ENCODE results near the gene ZG16. TPM values are rescaled to one million over a fixed set of nuclear protein-coding genes. Genes with fewer than 3 reads are reported as not detected.

The ZG16 gene
- total and polyA plus RNA-seq, 2 experiments from 2014 or later, result not detected

DNA sequence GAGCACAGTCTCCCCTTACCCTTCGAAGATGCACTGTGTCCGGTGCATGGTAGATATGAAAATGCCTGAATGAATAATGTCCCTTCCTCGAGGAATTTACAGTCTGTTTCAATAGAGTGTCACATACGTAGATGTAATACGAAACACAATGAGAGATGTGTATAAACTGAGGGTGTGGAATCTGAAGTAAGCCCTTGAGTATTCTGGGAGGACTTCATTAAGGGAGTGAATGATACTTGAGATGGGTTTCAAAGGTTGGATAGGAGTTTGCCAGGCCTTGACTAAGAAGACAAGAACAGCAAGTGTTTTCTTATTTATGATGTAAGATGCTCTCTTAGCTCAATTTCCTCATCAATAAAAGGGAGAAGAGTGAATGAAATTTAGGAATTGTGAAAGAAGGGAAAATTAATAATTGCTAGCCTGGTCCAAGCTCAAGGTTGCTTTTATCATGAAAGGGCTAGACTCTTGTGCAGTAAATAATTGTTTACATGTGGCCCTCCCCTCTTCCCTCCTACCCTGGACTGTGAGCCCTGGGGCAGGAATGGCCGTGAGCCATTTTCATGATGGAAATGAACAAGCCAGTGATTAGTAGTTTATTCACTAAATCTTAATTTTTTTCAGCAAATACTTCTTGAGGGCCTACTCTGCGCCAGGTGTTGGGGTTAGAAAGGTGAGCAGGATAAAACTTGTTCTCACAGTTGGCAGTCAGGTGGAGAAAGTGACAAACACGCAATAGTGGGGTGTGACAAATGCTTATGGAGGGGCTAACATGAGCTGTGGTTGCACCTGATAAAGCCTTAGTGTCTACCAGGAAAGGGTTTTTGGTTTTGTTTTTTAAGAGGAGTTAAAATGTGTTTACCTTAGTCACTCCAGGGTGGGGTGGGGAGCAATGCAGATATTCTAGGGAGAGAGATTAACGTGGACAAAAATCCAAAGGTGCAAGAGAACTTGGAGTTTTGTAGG is 14.1 kb downstream of the ZG16 start:
- peaks cover 59% of the 10 kb centered on the region for H3K79me2 ChIP-seq (replicated peaks; ENCODE audit: insufficient read depth)
- H3K27me3 Mint-ChIP-seq (ENCODE audit: insufficient read depth, low read depth, poor library complexity), result peaks cover 15% of the 10 kb centered on the region

More for the DNA sequence above, 14.1 kb downstream of the ZG16 start:
- peak overlapping the region; percentile 95 for H3K4me3 ChIP-seq
- Mint-ChIP-seq H3K4me1 (peaks cover 14% of the 10 kb centered on the region), H3K9me3 (no peaks in the 10 kb centered on the region), H3K27ac (peak overlapping the region; percentile 29), H3K4me3 (peak overlapping the region; percentile 99), H3K36me3 (ENCODE audit: low read depth) (peaks cover 33% of the 10 kb centered on the region)
- H3K27me3 ChIP-seq (ENCODE audit: insufficient read depth), result no peaks in the 10 kb centered on the region
- H2AFZ ChIP-seq, result no peak overlapping the region
- peaks cover 18% of the 10 kb centered on the region; the same call in 1 of the 2 replicates for H3F3A ChIP-seq (replicated peaks; ENCODE audit: low read depth)
- TF ChIP-seq, protein P1, sequence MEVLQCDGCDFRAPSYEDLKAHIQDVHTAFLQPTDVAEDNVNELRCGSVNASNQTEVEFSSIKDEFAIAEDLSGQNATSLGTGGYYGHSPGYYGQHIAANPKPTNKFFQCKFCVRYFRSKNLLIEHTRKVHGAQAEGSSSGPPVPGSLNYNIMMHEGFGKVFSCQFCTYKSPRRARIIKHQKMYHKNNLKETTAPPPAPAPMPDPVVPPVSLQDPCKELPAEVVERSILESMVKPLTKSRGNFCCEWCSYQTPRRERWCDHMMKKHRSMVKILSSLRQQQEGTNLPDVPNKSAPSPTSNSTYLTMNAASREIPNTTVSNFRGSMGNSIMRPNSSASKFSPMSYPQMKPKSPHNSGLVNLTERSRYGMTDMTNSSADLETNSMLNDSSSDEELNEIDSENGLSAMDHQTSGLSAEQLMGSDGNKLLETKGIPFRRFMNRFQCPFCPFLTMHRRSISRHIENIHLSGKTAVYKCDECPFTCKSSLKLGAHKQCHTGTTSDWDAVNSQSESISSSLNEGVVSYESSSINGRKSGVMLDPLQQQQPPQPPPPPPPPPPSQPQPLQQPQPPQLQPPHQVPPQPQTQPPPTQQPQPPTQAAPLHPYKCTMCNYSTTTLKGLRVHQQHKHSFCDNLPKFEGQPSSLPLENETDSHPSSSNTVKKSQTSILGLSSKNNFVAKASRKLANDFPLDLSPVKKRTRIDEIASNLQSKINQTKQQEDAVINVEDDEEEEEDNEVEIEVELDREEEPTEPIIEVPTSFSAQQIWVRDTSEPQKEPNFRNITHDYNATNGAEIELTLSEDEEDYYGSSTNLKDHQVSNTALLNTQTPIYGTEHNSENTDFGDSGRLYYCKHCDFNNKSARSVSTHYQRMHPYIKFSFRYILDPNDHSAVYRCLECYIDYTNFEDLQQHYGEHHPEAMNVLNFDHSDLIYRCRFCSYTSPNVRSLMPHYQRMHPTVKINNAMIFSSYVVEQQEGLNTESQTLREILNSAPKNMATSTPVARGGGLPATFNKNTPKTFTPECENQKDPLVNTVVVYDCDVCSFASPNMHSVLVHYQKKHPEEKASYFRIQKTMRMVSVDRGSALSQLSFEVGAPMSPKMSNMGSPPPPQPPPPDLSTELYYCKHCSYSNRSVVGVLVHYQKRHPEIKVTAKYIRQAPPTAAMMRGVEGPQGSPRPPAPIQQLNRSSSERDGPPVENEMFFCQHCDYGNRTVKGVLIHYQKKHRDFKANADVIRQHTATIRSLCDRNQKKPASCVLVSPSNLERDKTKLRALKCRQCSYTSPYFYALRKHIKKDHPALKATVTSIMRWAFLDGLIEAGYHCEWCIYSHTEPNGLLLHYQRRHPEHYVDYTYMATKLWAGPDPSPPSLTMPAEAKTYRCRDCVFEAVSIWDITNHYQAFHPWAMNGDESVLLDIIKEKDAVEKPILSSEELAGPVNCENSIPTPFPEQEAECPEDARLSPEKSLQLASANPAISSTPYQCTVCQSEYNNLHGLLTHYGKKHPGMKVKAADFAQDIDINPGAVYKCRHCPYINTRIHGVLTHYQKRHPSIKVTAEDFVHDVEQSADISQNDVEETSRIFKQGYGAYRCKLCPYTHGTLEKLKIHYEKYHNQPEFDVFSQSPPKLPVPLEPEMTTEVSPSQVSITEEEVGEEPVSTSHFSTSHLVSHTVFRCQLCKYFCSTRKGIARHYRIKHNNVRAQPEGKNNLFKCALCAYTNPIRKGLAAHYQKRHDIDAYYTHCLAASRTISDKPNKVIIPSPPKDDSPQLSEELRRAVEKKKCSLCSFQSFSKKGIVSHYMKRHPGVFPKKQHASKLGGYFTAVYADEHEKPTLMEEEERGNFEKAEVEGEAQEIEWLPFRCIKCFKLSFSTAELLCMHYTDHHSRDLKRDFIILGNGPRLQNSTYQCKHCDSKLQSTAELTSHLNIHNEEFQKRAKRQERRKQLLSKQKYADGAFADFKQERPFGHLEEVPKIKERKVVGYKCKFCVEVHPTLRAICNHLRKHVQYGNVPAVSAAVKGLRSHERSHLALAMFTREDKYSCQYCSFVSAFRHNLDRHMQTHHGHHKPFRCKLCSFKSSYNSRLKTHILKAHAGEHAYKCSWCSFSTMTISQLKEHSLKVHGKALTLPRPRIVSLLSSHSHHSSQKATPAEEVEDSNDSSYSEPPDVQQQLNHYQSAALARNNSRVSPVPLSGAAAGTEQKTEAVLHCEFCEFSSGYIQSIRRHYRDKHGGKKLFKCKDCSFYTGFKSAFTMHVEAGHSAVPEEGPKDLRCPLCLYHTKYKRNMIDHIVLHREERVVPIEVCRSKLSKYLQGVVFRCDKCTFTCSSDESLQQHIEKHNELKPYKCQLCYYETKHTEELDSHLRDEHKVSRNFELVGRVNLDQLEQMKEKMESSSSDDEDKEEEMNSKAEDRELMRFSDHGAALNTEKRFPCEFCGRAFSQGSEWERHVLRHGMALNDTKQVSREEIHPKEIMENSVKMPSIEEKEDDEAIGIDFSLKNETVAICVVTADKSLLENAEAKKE (CRISPR knock-in tag; IDR thresholded peaks at IDR 0.05), result no peak
- no peak for TF ChIP-seq JUNB (IDR thresholded peaks at IDR 0.05; ENCODE audit: unreplicated experiment)
- TF ChIP-seq CREB1 (CRISPR knock-in tag; IDR thresholded peaks at IDR 0.05; ENCODE audit: low read depth), result no peak
- TF ChIP-seq NANOG (IDR thresholded peaks at IDR 0.05; ENCODE audit: borderline replicate concordance), result no peak
- TF ChIP-seq POLR2AphosphoS5 (IDR thresholded peaks at IDR 0.05; ENCODE audit: low read depth), result no peak
- TF ChIP-seq, protein P2, sequence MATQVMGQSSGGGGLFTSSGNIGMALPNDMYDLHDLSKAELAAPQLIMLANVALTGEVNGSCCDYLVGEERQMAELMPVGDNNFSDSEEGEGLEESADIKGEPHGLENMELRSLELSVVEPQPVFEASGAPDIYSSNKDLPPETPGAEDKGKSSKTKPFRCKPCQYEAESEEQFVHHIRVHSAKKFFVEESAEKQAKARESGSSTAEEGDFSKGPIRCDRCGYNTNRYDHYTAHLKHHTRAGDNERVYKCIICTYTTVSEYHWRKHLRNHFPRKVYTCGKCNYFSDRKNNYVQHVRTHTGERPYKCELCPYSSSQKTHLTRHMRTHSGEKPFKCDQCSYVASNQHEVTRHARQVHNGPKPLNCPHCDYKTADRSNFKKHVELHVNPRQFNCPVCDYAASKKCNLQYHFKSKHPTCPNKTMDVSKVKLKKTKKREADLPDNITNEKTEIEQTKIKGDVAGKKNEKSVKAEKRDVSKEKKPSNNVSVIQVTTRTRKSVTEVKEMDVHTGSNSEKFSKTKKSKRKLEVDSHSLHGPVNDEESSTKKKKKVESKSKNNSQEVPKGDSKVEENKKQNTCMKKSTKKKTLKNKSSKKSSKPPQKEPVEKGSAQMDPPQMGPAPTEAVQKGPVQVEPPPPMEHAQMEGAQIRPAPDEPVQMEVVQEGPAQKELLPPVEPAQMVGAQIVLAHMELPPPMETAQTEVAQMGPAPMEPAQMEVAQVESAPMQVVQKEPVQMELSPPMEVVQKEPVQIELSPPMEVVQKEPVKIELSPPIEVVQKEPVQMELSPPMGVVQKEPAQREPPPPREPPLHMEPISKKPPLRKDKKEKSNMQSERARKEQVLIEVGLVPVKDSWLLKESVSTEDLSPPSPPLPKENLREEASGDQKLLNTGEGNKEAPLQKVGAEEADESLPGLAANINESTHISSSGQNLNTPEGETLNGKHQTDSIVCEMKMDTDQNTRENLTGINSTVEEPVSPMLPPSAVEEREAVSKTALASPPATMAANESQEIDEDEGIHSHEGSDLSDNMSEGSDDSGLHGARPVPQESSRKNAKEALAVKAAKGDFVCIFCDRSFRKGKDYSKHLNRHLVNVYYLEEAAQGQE (IDR thresholded peaks at IDR 0.05; ENCODE audit: unreplicated experiment), result no peak
- TF ChIP-seq ZNF331 (CRISPR knock-in tag; IDR thresholded peaks at IDR 0.05; ENCODE audit: low read depth), result no peak
- TF ChIP-seq EZH2phosphoT487 (IDR thresholded peaks at IDR 0.05; ENCODE audit: unreplicated experiment), result no peak
- TF ChIP-seq EZH2 (IDR thresholded peaks at IDR 0.05; ENCODE audit: low read depth, unreplicated experiment), result no peak
- no peak for TF ChIP-seq CTCF (conservative IDR thresholded peaks at IDR 0.05; ENCODE audit: low read depth in 2 of 2)
- TF ChIP-seq, protein P3, sequence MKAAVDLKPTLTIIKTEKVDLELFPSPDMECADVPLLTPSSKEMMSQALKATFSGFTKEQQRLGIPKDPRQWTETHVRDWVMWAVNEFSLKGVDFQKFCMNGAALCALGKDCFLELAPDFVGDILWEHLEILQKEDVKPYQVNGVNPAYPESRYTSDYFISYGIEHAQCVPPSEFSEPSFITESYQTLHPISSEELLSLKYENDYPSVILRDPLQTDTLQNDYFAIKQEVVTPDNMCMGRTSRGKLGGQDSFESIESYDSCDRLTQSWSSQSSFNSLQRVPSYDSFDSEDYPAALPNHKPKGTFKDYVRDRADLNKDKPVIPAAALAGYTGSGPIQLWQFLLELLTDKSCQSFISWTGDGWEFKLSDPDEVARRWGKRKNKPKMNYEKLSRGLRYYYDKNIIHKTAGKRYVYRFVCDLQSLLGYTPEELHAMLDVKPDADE (IDR thresholded peaks at IDR 0.05), result no peak
- TF ChIP-seq STAT1 (IDR thresholded peaks at IDR 0.05; ENCODE audit: unreplicated experiment), result no peak
- TF ChIP-seq ZNF114 (CRISPR knock-in tag; IDR thresholded peaks at IDR 0.05), result no peak
- DNase-seq (ENCODE audit: low spot score) (no peak), ATAC-seq (no peak)
- peak overlapping the region; percentile 62; the same call in 1 of the 2 replicates for H3K27ac ChIP-seq (ENCODE audit: low read depth)
- H3K36me3 ChIP-seq (ENCODE audit: insufficient read depth), result peaks cover 5% of the 10 kb centered on the region; the same call in 1 of the 2 replicates
- H3K4me1 ChIP-seq (ENCODE audit: insufficient read depth), result peaks cover 7% of the 10 kb centered on the region; the same call in 1 of the 2 replicates
- peak overlapping the region; percentile 98 for H3K4me2 ChIP-seq
- no peaks in the 10 kb centered on the region for H3K9me2 ChIP-seq (ENCODE audit: insufficient read depth)
- peaks cover 46% of the 10 kb centered on the region for H4K20me1 ChIP-seq (replicated peaks; ENCODE audit: insufficient read depth)

Data from GM23338 (cell line).